ENCODE results near the gene DSCAM.

DNA sequence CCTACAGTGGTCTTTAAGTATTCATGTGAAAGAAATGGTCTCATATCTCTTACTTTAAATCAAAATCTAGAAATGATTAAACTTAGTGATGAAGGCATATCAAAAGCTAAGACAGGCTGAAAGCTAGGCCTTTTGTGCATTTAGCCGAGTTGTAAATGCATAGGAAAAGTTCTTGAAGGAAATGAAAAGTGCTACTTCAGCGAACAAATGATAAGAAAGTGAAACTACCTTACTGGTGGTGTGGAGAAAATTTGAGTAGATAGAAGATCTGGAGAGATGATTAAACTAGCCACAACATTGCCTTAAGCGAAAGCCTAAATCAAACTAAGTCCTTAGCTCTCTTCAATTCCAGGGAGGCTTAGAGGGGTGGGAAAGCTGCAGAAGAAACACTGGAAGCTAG, 147.6 kb downstream of the DSCAM start:
- TF ChIP-seq, protein P1, sequence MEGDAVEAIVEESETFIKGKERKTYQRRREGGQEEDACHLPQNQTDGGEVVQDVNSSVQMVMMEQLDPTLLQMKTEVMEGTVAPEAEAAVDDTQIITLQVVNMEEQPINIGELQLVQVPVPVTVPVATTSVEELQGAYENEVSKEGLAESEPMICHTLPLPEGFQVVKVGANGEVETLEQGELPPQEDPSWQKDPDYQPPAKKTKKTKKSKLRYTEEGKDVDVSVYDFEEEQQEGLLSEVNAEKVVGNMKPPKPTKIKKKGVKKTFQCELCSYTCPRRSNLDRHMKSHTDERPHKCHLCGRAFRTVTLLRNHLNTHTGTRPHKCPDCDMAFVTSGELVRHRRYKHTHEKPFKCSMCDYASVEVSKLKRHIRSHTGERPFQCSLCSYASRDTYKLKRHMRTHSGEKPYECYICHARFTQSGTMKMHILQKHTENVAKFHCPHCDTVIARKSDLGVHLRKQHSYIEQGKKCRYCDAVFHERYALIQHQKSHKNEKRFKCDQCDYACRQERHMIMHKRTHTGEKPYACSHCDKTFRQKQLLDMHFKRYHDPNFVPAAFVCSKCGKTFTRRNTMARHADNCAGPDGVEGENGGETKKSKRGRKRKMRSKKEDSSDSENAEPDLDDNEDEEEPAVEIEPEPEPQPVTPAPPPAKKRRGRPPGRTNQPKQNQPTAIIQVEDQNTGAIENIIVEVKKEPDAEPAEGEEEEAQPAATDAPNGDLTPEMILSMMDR (conservative IDR thresholded peaks at IDR 0.05 in 1 of 2, IDR thresholded peaks at IDR 0.05 in 1 of 2; ENCODE audit: low read depth in 1 of 2, low read length in 2 of 2) = no peak
- TF ChIP-seq EZH2 (IDR thresholded peaks at IDR 0.05; ENCODE audit: low read length, missing control alignments) = no peak
